HG03460 (cell line): ENCODE measurements around the gene RPUSD1.
"Not testable (repeated sequence)": the region's sequence is repeated elsewhere in the genome, so short reads cannot be mapped to it uniquely, and the experiment has no call there.

ENCODE experiments used
- ATAC-seq: cut with Tn5 transposase; IDR thresholded peaks from one replicate; pipeline ENCODE4 v1.9.1; 2021; ENCODE audit not compliant: unreplicated experiment

RPUSD1 gene

DNA sequence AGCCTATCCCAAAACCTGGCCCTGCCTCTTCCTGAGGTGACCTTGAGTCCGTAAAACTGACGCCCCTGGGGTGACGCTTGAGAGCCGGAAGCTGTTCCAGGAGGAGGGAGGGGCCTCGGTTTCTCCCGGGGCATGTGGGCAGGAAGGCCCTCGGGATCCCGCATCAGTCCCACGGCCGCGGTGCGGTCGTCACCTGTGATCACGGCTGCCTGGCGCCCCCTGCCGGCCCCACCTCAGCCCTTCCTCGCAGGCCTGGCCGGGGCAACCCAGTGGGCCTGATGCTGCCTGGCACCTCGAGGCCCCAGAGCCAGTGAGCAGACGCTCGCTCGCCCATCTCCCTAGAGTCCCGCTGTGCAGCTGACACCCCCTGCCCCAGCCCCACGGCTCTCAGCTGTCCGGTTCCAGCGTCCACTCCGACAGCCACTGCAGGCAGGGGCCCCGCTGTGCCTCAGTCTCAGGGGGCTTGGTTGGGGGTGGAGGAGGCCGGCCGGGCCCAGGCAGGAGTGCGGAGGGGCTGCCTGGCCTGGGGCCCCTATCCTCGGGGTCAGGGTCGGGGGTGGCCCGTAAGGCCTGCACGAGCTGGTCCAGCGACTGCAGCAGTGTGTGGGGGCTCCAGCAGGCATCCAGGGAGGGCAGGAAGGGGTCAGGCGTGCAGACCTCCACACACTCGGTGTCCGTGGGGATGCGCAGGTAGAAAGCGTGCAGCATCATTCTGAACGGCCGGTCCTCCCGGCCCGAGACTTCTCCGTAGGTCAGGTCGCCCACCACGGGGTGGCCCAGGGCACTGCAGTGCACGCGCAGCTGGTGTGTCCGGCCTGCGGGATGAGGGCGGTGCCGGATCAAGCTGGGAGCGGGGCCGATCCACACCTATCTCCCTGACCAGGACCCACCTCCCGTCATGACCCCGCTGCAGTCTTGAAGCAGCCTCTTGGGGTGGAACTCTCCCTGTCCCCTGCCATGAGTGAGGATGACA lies 2.3 kb downstream of the RPUSD1 start:
- no peak for ATAC-seq

DNA sequence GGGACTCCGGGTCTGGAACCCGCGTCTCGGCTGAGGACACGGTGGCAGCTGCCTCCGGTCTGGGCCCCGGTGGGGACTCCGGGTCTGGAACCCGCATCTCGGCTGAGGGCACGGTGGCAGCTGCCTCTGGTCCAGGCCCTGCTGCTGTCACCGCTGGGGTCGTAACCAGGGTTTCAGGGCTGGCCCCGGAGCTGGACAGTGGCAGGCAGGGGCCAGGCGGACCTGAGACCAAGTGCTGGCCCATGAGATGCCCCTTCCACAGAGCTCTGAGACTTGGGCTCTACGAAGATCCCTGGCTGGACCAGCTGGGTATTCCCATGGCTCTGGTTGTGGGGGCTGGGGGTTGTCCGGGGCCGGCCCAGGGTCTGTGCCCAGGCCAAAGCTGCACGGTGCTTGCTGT lies 3.8 kb downstream of the RPUSD1 start:
- no peak for ATAC-seq

DNA sequence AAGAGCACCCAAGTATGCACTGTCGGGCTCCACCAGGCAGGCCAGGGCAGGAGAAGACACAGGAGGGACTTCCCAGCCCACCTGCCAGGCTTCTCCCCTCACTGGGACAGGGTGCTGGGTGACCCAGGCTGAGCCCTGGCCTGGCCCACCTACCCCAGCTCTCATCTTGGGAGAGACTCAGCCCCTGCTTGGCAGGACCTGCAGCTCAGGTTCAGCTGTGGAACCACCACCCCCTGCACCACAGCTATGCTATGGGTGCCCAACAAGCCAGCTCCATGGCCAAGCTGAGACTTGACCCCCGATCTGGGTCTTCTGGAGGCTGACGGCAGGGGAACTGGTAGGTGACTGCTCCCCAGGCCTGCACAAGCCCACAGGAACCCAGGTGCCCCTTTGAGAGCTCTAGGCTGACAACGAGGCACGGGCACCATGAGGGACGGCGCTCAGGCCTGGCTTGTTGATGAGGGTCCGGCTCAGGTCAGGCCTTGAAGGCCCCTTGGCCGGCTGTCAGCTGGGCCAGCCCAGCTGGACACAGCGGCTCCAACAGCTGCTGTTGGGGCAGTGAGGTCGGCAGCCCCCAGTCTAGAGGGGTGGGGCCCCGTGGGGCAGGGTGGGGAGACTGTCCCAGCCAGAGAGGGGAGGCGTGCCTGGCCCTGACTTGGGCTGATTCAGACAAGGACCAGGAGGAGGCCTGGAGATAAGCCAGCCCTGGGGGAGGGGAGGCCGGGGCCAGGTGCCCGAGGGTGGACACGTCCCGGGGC lies 4.6 kb downstream of the RPUSD1 start:
- ATAC-seq, result no peak

- no peak for ATAC-seq
Measured at GRCh38 chr16:782766-783403, 5.3 kb downstream of the RPUSD1 start.

DNA sequence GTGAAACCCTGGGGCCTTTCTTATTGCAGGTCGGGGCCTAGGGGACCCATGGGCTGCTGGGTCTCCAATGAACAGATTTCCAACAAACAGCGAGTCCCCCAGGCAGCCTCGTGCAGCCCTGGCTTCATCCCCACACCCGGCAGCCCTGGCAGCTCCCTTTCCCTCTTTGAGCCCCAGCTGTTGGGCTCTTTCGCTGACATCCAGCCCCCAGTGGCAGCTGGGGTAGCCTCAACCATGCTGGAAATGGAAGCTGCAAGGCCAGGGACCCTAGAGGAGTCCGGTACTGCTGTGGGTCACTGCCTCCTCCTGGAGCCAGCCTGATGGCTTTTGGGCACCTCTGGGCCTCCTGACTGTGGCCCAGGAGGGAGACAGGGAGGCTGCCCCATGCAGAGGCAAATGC lies 5.9 kb downstream of the RPUSD1 start:
- ATAC-seq, result no peak

DNA sequence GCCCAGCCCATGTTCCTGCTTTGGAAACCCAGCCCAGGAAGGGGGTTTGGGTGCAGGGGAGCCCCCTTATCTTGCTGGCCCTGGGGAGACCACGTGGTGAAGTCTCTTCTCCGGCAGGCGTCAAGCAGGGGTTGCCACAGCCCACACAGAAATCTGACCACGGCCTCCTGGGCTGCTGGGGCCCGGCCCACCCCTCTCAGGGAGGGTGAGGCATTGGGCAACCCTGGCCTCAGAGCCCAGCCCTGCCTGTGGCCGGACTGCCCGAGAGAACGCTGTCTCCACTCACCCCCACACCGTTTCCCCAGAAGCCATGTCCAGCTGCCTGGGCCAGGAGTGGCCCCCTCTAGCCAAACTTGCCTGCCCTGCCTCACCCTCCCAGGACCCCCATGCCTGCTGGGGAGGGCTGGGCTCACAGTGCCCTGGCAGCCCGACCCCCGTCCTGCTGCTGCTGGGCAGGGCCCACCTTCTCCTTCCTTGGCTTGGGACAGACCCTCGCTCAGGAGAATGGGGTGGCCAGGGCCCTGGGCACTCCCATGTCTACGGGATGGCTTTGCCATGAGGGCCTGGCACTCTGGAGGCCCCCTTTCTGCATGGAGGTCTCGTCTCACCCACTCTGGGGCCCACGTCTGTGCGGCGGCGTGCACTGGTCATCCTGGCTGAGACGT lies 6.7 kb downstream of the RPUSD1 start:
- no peak for ATAC-seq

DNA sequence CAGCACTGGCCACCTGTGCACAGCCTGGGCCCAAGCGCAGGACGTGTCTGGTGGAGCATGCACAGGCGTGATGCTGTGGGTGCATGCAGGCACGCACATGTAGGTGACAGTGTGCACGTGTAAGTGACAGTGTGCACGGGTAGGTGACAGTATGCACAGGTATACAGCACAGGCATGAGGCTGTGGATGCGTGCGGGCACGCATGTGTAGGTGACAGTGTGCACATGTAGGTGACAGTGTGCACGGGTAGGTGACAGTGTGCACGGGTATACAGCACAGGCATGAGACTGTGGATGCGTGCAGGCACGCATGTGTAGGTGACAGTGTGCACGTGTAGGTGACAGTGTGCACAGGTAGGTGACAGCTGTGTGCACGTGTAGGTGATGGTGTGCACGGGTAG lies 7.9 kb downstream of the RPUSD1 start:
- no peak for ATAC-seq

DNA sequence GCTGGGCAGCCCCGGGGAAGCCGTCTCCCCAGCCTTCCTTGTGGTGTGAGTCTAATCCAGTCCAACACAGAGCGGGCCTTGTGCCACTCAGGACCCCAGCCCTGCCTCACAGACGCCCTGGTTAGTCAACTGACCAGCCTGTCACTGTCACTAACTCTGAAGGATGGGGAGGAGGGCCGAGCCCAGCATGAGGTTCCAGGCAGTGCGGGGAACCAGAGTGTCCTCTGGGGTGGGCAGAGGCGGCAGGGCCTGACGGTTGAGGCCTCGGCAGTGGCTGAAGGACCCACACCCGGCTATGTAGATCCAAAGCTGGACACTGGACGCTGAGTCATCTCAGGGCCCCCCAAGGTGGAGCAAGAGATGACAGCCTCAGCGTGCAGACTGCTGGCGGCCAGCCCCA lies 8.6 kb downstream of the RPUSD1 start:
- no peak for ATAC-seq

- no peak for ATAC-seq
Measured at GRCh38 chr16:778909-779527, 9.2 kb downstream of the RPUSD1 start.

- no peak for ATAC-seq
Measured at GRCh38 chr16:778447-778846, 9.7 kb downstream of the RPUSD1 start.

DNA sequence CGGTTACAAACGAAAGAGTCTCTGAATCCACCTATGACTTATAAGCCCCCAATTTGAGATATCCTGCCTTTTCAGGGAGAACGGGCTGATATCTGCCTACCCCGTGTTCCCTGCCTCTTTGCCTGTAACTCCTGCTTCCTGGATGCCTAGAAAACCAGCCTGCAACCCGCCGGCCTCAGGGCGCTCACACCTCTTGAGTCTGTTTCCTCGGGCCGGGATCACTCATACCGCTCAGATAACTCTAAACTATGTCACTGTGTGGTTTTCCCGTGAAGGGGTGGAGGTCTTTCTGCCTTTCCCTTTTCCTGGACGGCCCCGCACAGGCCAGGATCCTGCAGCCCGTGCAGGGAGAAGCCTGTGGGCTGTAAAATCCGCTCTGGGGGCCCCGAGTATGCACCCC lies 10.4 kb downstream of the RPUSD1 start:
- no peak for ATAC-seq

DNA sequence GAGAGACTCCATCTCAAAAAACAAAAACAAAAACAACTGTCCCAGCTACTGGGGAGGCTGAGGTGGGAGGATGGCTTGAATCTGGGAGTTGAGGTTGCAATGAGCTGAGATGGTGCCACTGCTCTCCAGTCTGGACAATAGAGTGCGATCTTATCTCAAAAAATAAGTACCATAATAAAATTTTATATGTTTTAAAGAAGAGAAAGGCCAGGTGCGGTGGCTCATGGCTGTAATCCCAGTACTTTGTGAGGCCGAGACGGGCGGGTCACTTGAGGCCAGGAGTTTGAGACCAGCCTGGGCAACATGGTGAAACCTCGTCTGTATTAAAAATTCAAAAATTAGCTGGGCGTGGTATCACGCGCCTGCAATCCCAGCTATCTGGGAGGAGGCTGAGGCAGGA lies 11.4 kb downstream of the RPUSD1 start:
- ATAC-seq, result no peak

DNA sequence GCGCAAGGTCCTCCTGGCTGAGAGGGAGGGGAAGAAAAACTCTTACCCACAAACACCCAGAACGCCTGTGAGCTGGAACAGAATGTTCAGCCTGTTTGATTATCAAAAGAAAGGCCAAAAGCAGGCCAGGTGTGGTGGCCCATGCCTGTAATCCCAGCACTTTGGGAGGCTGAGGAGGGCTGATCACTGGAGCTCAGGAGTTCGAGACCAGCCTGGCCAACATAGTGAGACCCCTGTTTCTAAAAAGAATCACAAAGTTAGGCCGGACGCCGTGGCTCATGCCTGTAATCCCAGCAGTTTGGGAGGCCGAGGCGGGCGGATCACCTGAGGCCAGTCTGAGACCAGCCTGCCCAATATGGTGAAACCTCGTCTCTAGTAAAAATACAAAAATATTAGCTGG lies 11.9 kb downstream of the RPUSD1 start:
- ATAC-seq, result not testable (repeated sequence)

DNA sequence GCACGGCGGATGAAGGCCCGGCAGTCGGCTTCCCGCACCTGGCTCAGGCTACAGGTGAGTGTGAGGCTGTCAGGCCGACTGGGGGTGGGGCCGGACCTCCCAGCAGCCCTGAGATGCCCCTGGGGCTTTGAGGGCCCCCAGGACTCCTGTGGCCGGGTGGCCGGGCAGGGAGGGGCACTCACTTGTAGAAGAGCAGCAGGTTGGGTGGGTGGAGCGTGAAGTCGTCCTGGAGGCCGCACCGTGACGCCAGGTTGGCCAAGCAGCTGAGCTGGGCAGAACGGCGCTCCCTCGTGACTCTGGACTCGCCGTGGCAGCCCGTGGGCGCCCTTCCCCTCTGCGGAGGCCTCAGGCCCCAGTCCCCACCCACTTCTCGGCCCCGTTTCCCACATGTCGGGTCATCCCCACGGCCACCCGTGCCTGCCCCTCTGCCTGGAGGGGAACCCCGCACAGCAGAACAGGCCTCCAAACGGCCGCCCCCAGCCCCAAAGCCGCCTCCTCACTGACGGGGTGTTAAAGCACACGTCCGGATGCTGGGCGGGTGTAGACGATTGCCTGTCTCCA lies 12.9 kb downstream of the RPUSD1 start:
- no peak for ATAC-seq

GRCh38 chr16:774086-775001 lies 13.8 kb downstream of the RPUSD1 start:
- no peak for ATAC-seq

DNA sequence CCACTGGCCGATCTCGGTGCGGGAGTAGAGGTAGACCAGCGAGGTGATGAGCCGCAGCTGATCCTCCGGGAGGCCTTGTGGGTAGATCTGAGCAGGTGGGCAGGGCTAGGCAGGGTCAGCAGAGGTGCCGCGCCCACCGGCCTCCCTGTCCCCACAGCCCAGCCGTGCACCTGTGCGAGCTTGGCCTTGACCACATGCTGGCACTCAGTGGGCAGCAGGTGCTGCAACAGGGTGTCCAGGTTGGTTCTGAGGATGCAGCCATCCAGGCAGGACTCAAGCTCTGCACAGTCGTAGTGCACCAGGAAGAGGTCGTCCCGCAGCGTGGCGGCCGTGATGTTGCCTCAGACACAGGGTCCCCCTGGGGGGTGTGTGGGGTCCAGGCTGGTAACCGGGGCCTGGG lies 15.2 kb downstream of the RPUSD1 start:
- no peak for ATAC-seq

- ATAC-seq, result no peak
Measured at GRCh38 chr16:770411-770810, 17.8 kb downstream of the RPUSD1 start.

GRCh38 chr16:769934-770333 lies 18.2 kb downstream of the RPUSD1 start:
- ATAC-seq, result no peak

GRCh38 chr16:769184-769784 lies 18.9 kb downstream of the RPUSD1 start:
- ATAC-seq, result no peak
